GM21717 (cell line): ENCODE data around the gene EHF.

ENCODE experiments used
- ATAC-seq: cut with Tn5 transposase; IDR thresholded peaks from one replicate; pipeline ENCODE4 v1.9.1; 2021; ENCODE audit warnings: mild to moderate bottlenecking, moderate library complexity; ENCODE audit not compliant: unreplicated experiment

Gene EHF

GRCh38 chr11:34601609-34602008, 19.3 kb upstream of the EHF start:
- no peak for ATAC-seq

GRCh38 chr11:34602245-34602644, 18.6 kb upstream of the EHF start:
- ATAC-seq, result no peak

- ATAC-seq, result no peak
Observed at GRCh38 chr11:34603129-34604001, 17.5 kb upstream of the EHF start.

GRCh38 chr11:34604145-34604544, 16.7 kb upstream of the EHF start:
- ATAC-seq, result no peak

- ATAC-seq, result no peak
Observed at GRCh38 chr11:34604911-34605310, 16.0 kb upstream of the EHF start.

GRCh38 chr11:34605481-34606325, 15.2 kb upstream of the EHF start:
- no peak for ATAC-seq

GRCh38 chr11:34606326-34607120, 14.4 kb upstream of the EHF start:
- no peak for ATAC-seq

- no peak for ATAC-seq
Observed at GRCh38 chr11:34609187-34609751, 11.6 kb upstream of the EHF start.

GRCh38 chr11:34609850-34610249, 11.0 kb upstream of the EHF start:
- ATAC-seq, result no peak

- no peak for ATAC-seq
Observed at GRCh38 chr11:34610324-34611041, 10.4 kb upstream of the EHF start.

GRCh38 chr11:34613015-34613414, 7.9 kb upstream of the EHF start:
- no peak for ATAC-seq

- peak; percentile 75 for ATAC-seq
Observed at GRCh38 chr11:34613552-34614056, 7.3 kb upstream of the EHF start.

GRCh38 chr11:34614344-34615104, 6.4 kb upstream of the EHF start:
- ATAC-seq, result peak; percentile 62

GRCh38 chr11:34616086-34616485, 4.8 kb upstream of the EHF start:
- ATAC-seq, result no peak

- no peak for ATAC-seq
Observed at GRCh38 chr11:34616830-34617504, 3.9 kb upstream of the EHF start.

GRCh38 chr11:34618406-34618805, 2.5 kb upstream of the EHF start:
- no peak for ATAC-seq

GRCh38 chr11:34619062-34619516, 1.8 kb upstream of the EHF start:
- no peak for ATAC-seq

GRCh38 chr11:34620202-34620601, 691 bp upstream of the EHF start:
- ATAC-seq, result no peak

- ATAC-seq, result no peak
Observed at GRCh38 chr11:34621876-34622275, 983 bp downstream of the EHF start.
